Ishikawa (cell line): Measurements from ENCODE around the gene MRTFB.

ENCODE experiments used
- EP300 ChIP-seq: IDR thresholded peaks from 2 replicates; pipeline ENCODE4 v1.6.1; 2012; ENCODE audit warnings: borderline replicate concordance
- FOXM1 ChIP-seq: IDR thresholded peaks from 2 replicates; pipeline ENCODE4 v1.6.1; 2012; ENCODE audit warnings: low read depth, borderline replicate concordance
- RAD21 ChIP-seq: IDR thresholded peaks from 2 replicates; pipeline ENCODE4 v1.6.1; 2012; ENCODE audit warnings: low read depth

GRCh38 chr16:14309001-14309886, 238.1 kb downstream of the MRTFB start:
- TF ChIP-seq EP300 (peak; percentile 27; the same call in 1 of the 2 replicates), FOXM1 (no peak), RAD21 (no peak)
